ENCODE data around the gene PRSS53.

Gene PRSS53

GRCh38 chr16:31093132-31093703, 4.5 kb upstream of the PRSS53 start:
- no peak for DNase-seq

DNA sequence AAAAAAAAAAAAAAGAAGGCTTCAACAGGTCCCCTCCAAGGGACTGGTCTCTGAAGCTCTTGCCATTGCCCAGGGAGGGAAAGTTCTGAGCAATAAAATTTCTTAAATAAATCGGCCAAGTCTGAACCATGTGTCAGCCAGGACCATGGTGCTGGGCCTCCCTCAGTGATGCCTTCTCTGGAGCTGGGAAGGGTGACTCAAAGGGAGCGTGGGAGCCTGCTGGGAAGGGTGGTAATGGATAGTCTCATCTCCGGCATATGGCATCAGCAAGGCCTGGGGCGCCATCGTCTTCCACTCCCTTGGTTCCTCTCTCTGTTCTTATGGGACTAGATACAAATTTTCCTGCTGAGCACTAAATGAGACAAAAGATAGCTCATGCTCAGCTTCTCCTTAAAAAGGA, 3.6 kb upstream of the PRSS53 start:
- no peak for DNase-seq

- no peak for DNase-seq
These were observed 1.8 kb upstream of the PRSS53 start for GRCh38 chr16:31090540-31090939.

GRCh38 chr16:31089199-31089598, 456 bp upstream of the PRSS53 start:
- no peak for DNase-seq

- no peak for DNase-seq
These were observed 772 bp downstream of the PRSS53 start for GRCh38 chr16:31087971-31088370.

GRCh38 chr16:31087481-31087880, 1.3 kb downstream of the PRSS53 start:
- DNase-seq: no peak

DNA sequence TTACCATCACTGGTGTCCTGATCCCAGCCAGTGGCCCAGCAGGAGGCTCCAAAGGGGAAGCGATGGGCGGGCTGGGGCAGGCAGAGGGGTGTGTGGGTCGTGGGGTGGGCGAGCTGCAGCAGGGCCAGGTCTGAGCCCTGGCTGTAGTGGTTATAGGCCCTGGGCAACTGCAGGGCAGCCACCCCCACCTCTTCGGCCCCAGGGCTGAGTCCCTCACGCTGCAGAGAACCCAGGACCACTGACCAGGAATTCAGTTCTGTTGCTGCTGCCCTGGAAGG, 2.2 kb downstream of the PRSS53 start:
- DNase-seq: no peak

DNA sequence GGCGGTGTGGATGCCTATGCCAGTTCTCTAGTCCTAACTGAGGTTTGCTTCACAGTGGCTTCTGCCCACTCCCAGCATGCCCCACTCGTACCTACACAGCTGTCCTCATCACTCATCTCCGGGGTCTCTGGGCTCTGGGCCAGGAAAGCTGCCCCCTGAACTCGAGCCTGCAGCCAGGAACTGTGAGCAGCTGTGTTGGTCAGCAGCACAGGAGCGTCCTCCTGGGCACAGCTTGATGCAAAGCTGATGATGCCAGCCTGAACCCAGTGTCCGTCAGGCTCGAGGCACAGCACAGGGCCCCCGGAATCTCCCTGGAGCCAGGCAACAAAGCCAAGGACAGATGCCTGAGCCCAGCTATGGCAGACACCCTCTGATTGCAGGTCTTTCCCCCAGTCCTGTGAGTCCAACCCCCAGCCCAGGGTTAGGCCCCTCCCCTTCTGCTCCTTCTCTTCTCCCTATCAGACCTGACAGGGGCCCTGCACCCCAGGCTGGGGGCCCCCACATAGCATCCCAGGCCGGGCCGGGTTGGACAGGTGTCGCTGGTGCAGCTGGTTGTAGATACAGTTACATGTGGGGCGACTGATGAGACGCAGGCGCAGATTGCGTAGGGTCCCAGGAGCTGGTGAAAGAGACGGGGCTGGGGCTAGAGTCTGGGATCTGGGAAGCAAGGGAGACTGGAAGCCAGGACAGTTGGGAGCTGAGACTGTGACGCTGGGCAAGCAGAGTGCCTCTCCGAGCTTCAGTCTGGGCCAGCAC, 2.7 kb downstream of the PRSS53 start:
- DNase-seq: no peak

DNA sequence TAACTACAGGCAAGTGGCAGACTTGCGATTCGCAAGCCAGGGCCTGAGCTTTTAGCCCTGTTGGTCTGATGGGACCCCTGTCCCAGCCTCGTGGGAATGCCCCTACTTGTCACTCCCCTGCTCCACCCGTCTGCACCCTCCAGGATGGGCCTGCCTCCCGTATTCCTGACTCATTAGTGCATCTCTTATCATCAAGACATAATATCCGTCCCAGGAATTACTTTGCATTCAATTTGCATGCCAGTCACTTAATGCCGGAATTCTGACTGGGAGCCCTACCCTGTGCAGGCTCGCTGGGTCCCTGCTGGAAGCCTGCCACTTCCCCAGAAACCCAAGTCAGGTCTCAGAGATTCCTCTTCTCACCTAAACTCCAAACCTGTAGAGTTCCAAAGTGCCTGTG, 3.3 kb downstream of the PRSS53 start:
- DNase-seq: no peak

GRCh38 chr16:31084584-31085302, 4.0 kb downstream of the PRSS53 start:
- no peak for DNase-seq

DNA sequence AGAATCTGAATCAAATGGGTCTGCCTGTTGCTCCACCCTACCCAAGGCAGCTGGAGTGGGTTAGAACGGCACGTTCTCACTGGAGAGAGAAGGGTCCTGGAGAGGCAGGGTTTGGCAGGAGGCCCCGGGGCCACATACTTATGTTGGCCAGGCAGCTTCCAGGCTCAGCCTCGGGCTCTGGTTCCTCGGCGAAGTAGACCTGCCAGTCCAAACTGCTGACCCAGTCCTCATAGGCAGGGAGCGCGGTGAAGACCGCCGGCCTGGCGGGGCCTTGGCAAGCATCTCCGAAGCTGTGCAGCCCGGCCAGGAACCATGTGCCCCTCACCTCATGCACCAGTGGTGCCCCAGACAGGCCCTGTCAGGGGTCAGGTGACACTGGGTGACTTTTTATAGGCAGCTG, 4.8 kb downstream of the PRSS53 start:
- DNase-seq: no peak

GRCh38 chr16:31083556-31083955, 5.2 kb downstream of the PRSS53 start:
- DNase-seq: no peak

GRCh38 chr16:31083081-31083480, 5.7 kb downstream of the PRSS53 start:
- no peak for DNase-seq

GRCh38 chr16:31082368-31083045, 6.2 kb downstream of the PRSS53 start:
- DNase-seq: no peak

DNA sequence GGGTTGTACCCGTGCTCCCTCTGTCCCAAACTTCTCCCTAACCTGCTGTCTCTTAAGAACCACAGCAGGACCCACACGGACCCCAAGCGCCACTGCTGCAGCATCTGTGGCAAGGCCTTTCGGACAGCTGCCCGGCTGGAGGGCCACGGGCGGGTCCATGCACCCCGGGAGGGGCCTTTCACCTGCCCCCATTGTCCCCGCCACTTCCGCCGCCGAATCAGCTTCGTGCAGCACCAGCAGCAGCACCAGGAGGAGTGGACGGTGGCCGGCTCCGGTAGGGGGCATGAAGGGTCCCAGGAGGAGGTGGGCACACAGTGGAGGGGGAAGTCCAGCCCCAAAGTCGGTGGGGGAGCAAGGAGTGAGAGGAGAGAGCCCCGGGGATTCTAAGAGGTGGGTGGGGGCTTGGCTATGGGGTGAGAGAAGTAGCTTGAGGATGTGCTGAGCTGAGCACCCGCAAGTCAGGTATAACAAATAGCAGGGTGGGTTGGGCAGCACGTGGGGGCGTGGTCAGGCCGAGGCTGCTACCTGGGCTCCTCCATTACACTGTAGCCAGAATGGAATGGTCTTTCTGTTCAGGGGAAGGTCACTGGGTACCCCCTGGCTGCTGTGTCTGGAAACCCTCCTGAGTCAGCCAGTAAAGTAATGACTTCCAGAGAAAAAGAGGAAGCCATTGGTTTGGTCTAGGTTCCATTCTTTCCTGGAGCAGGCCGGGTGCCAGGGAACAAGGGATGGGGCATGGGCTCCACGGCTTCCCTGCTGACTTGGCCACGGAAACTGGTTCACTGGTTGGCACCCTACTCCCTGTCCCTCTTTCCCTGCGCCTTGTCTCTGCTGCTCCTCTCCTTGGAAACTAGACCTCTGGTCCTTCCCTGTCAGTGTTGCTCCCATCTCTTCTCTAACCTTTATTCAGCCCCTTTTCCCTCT, 7.1 kb downstream of the PRSS53 start:
- DNase-seq: no peak

GRCh38 chr16:31080756-31081419, 7.9 kb downstream of the PRSS53 start:
- DNase-seq: no peak

DNA sequence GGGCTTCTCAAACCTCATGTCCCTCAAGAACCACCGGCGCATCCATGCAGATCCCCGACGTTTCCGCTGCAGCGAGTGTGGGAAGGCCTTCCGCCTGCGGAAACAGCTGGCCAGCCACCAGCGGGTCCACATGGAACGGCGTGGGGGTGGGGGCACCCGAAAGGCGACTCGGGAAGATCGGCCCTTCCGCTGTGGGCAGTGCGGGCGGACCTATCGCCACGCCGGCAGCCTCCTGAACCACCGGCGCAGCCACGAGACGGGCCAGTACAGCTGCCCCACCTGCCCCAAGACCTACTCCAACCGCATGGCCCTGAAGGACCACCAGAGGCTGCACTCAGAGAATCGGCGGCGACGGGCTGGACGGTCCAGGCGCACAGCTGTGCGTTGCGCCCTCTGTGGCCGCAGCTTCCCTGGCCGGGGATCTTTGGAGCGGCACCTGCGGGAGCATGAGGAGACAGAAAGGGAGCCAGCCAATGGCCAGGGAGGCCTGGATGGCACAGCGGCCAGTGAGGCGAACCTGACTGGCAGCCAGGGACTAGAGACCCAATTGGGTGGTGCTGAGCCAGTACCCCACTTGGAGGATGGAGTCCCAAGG, 8.6 kb downstream of the PRSS53 start:
- DNase-seq: no peak

GRCh38 chr16:31079342-31079944, 9.3 kb downstream of the PRSS53 start:
- no peak for DNase-seq

- DNase-seq: no peak
These were observed 10.0 kb downstream of the PRSS53 start for GRCh38 chr16:31078597-31079341.

DNA sequence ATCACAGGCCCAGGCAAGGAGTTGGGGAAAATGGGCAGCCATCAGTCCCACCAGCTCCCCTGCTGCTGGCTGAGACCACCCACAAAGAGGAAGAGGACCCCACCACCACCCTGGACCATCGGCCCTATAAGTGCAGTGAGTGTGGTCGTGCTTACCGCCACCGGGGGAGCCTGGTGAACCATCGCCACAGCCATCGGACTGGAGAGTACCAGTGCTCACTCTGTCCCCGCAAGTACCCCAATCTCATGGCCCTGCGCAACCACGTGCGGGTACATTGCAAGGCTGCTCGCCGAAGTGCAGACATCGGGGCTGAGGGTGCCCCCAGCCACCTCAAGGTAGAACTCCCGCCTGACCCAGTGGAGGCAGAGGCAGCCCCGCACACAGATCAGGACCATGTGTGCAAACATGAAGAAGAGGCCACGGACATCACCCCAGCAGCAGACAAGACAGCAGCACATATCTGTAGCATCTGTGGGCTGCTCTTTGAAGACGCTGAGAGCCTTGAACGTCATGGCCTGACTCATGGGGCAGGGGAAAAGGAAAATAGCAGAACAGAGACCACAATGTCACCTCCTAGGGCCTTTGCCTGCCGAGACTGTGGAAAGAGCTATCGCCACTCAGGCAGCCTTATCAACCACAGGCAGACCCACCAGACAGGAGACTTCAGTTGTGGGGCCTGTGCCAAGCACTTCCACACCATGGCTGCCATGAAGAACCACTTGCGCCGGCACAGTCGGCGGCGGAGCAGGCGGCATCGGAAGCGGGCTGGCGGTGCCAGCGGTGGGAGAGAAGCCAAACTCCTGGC, 10.9 kb downstream of the PRSS53 start:
- DNase-seq: no peak

All from activated naive CD4-positive, alpha-beta T cell (primary cell).